Measurements from ENCODE around the gene CORO2B.
"Not testable (repeated sequence)": the region's sequence is repeated elsewhere in the genome, so short reads cannot be mapped to it uniquely, and the experiment has no call there.

Gene CORO2B

GRCh38 chr15:68677996-68678395 lies 99.2 kb downstream of the CORO2B start:
- Histone ChIP-seq H3K9ac (ENCODE audit: low read length) (no peak overlapping the region), H3K27me3 (ENCODE audit: control insufficient read depth, insufficient read depth, low read length) (no peaks in the 10 kb centered on the region)

GRCh38 chr15:68678746-68679145 lies 100.0 kb downstream of the CORO2B start:
- Histone ChIP-seq H3K9ac (ENCODE audit: low read length) (no peak overlapping the region), H3K4me3 (ENCODE audit: low read length) (no peak overlapping the region), H3K27ac (ENCODE audit: low read depth, low read length) (no peak overlapping the region), H3K36me3 (ENCODE audit: control insufficient read depth, insufficient read depth, low read length) (no peaks in the 10 kb centered on the region), H3K4me1 (ENCODE audit: control insufficient read depth, insufficient read depth, low read length) (no peaks in the 10 kb centered on the region), H3K27me3 (ENCODE audit: control insufficient read depth, insufficient read depth, low read length) (no peaks in the 10 kb centered on the region)

More at GRCh38 chr15:68677996-68678395, 99.2 kb downstream of the CORO2B start:
- Histone ChIP-seq H3K4me3 (ENCODE audit: low read length) (no peak overlapping the region), H3K36me3 (ENCODE audit: control insufficient read depth, insufficient read depth, low read length) (no peaks in the 10 kb centered on the region), H3K27ac (ENCODE audit: low read depth, low read length) (no peak overlapping the region), H3K4me1 (ENCODE audit: control insufficient read depth, insufficient read depth, low read length) (no peaks in the 10 kb centered on the region)

GRCh38 chr15:68679161-68679560 lies 100.4 kb downstream of the CORO2B start:
- Histone ChIP-seq H3K36me3 (ENCODE audit: control insufficient read depth, insufficient read depth, low read length) (no peaks in the 10 kb centered on the region), H3K9ac (ENCODE audit: low read length) (no peak overlapping the region), H3K27me3 (ENCODE audit: control insufficient read depth, insufficient read depth, low read length) (no peaks in the 10 kb centered on the region), H3K4me1 (ENCODE audit: control insufficient read depth, insufficient read depth, low read length) (no peaks in the 10 kb centered on the region), H3K27ac (ENCODE audit: low read depth, low read length) (no peak overlapping the region), H3K4me3 (ENCODE audit: low read length) (no peak overlapping the region)

- Histone ChIP-seq H3K36me3 (ENCODE audit: control insufficient read depth, insufficient read depth, low read length) (no peaks in the 10 kb centered on the region), H3K4me1 (ENCODE audit: control insufficient read depth, insufficient read depth, low read length) (no peaks in the 10 kb centered on the region), H3K27me3 (ENCODE audit: control insufficient read depth, insufficient read depth, low read length) (no peaks in the 10 kb centered on the region), H3K4me3 (ENCODE audit: low read length) (no peak overlapping the region), H3K27ac (ENCODE audit: low read depth, low read length) (no peak overlapping the region), H3K9ac (ENCODE audit: low read length) (no peak overlapping the region)
Measured at GRCh38 chr15:68679961-68680371, 101.2 kb downstream of the CORO2B start.

GRCh38 chr15:68680756-68681155 lies 102.0 kb downstream of the CORO2B start:
- H3K9ac ChIP-seq (ENCODE audit: low read length); H3K4me1 ChIP-seq (ENCODE audit: control insufficient read depth, insufficient read depth, low read length); H3K4me3 ChIP-seq (ENCODE audit: low read length); H3K36me3 ChIP-seq (ENCODE audit: control insufficient read depth, insufficient read depth, low read length); H3K27me3 ChIP-seq (ENCODE audit: control insufficient read depth, insufficient read depth, low read length); H3K27ac ChIP-seq (ENCODE audit: low read depth, low read length): not testable (repeated sequence)

GRCh38 chr15:68681836-68682235 lies 103.0 kb downstream of the CORO2B start:
- no peak overlapping the region for H3K27ac ChIP-seq (ENCODE audit: low read depth, low read length)
- no peak overlapping the region for H3K9ac ChIP-seq (ENCODE audit: low read length)
- H3K36me3 ChIP-seq (ENCODE audit: control insufficient read depth, insufficient read depth, low read length): no peaks in the 10 kb centered on the region
- H3K27me3 ChIP-seq (ENCODE audit: control insufficient read depth, insufficient read depth, low read length): no peaks in the 10 kb centered on the region
- no peaks in the 10 kb centered on the region for H3K4me1 ChIP-seq (ENCODE audit: control insufficient read depth, insufficient read depth, low read length)
- no peak overlapping the region for H3K4me3 ChIP-seq (ENCODE audit: low read length)

- Histone ChIP-seq H3K27me3 (ENCODE audit: control insufficient read depth, insufficient read depth, low read length) (no peaks in the 10 kb centered on the region), H3K27ac (ENCODE audit: low read depth, low read length) (no peak overlapping the region), H3K4me1 (ENCODE audit: control insufficient read depth, insufficient read depth, low read length) (no peaks in the 10 kb centered on the region), H3K4me3 (ENCODE audit: low read length) (no peak overlapping the region), H3K9ac (ENCODE audit: low read length) (no peak overlapping the region), H3K36me3 (ENCODE audit: control insufficient read depth, insufficient read depth, low read length) (no peaks in the 10 kb centered on the region)
Measured at GRCh38 chr15:68682330-68682729, 103.5 kb downstream of the CORO2B start.

GRCh38 chr15:68683026-68683425 lies 104.2 kb downstream of the CORO2B start:
- H3K27ac ChIP-seq (ENCODE audit: low read depth, low read length): no peak overlapping the region
- H3K4me1 ChIP-seq (ENCODE audit: control insufficient read depth, insufficient read depth, low read length): no peaks in the 10 kb centered on the region
- no peak overlapping the region for H3K9ac ChIP-seq (ENCODE audit: low read length)
- H3K36me3 ChIP-seq (ENCODE audit: control insufficient read depth, insufficient read depth, low read length): no peaks in the 10 kb centered on the region
- no peaks in the 10 kb centered on the region for H3K27me3 ChIP-seq (ENCODE audit: control insufficient read depth, insufficient read depth, low read length)
- H3K4me3 ChIP-seq (ENCODE audit: low read length): no peak overlapping the region

- Histone ChIP-seq H3K27ac (ENCODE audit: low read depth, low read length) (no peak overlapping the region), H3K4me3 (ENCODE audit: low read length) (no peak overlapping the region), H3K4me1 (ENCODE audit: control insufficient read depth, insufficient read depth, low read length) (no peaks in the 10 kb centered on the region), H3K27me3 (ENCODE audit: control insufficient read depth, insufficient read depth, low read length) (no peaks in the 10 kb centered on the region), H3K36me3 (ENCODE audit: control insufficient read depth, insufficient read depth, low read length) (no peaks in the 10 kb centered on the region), H3K9ac (ENCODE audit: low read length) (no peak overlapping the region)
Measured at GRCh38 chr15:68683551-68683950, 104.8 kb downstream of the CORO2B start.

- H3K27ac ChIP-seq (ENCODE audit: low read depth, low read length): no peak overlapping the region
- no peaks in the 10 kb centered on the region for H3K36me3 ChIP-seq (ENCODE audit: control insufficient read depth, insufficient read depth, low read length)
- H3K27me3 ChIP-seq (ENCODE audit: control insufficient read depth, insufficient read depth, low read length): no peaks in the 10 kb centered on the region
- no peak overlapping the region for H3K9ac ChIP-seq (ENCODE audit: low read length)
- no peaks in the 10 kb centered on the region for H3K4me1 ChIP-seq (ENCODE audit: control insufficient read depth, insufficient read depth, low read length)
- no peak overlapping the region for H3K4me3 ChIP-seq (ENCODE audit: low read length)
Measured at GRCh38 chr15:68684476-68684875, 105.7 kb downstream of the CORO2B start.

- no peak overlapping the region for H3K27ac ChIP-seq (ENCODE audit: low read depth, low read length)
- no peaks in the 10 kb centered on the region for H3K27me3 ChIP-seq (ENCODE audit: control insufficient read depth, insufficient read depth, low read length)
Measured at GRCh38 chr15:68687136-68687735, 108.4 kb downstream of the CORO2B start.

GRCh38 chr15:68691705-68692104 lies 112.9 kb downstream of the CORO2B start:
- no peak overlapping the region for H3K4me3 ChIP-seq (ENCODE audit: low read length)
- H3K9ac ChIP-seq (ENCODE audit: low read length): no peak overlapping the region
- H3K36me3 ChIP-seq (ENCODE audit: control insufficient read depth, insufficient read depth, low read length): no peaks in the 10 kb centered on the region
- no peak overlapping the region for H3K27ac ChIP-seq (ENCODE audit: low read depth, low read length)
- no peaks in the 10 kb centered on the region for H3K27me3 ChIP-seq (ENCODE audit: control insufficient read depth, insufficient read depth, low read length)
- H3K4me1 ChIP-seq (ENCODE audit: control insufficient read depth, insufficient read depth, low read length): no peaks in the 10 kb centered on the region

More at GRCh38 chr15:68687136-68687735, 108.4 kb downstream of the CORO2B start:
- Histone ChIP-seq H3K4me3 (ENCODE audit: low read length) (no peak overlapping the region), H3K36me3 (ENCODE audit: control insufficient read depth, insufficient read depth, low read length) (no peaks in the 10 kb centered on the region), H3K9ac (ENCODE audit: low read length) (no peak overlapping the region), H3K4me1 (ENCODE audit: control insufficient read depth, insufficient read depth, low read length) (no peaks in the 10 kb centered on the region)

- H3K4me3 ChIP-seq (ENCODE audit: low read length): no peak overlapping the region
- no peak overlapping the region for H3K9ac ChIP-seq (ENCODE audit: low read length)
- H3K36me3 ChIP-seq (ENCODE audit: control insufficient read depth, insufficient read depth, low read length): no peaks in the 10 kb centered on the region
- no peak overlapping the region for H3K27ac ChIP-seq (ENCODE audit: low read depth, low read length)
- no peaks in the 10 kb centered on the region for H3K4me1 ChIP-seq (ENCODE audit: control insufficient read depth, insufficient read depth, low read length)
- H3K27me3 ChIP-seq (ENCODE audit: control insufficient read depth, insufficient read depth, low read length): no peaks in the 10 kb centered on the region
Measured at GRCh38 chr15:68693071-68693470, 114.3 kb downstream of the CORO2B start.
